Measurements from ENCODE around the gene MAP3K20. TPM values are rescaled to one million over a fixed set of nuclear protein-coding genes. Genes with fewer than 3 reads are reported as not detected.

Gene MAP3K20
- total and polyA plus RNA-seq, 10 of the 15 experiments (the other 5 are each of a cell fraction or from before 2014, with no cell fraction given) = 0.04 to 5.6 (median 2.3) TPM

DNA sequence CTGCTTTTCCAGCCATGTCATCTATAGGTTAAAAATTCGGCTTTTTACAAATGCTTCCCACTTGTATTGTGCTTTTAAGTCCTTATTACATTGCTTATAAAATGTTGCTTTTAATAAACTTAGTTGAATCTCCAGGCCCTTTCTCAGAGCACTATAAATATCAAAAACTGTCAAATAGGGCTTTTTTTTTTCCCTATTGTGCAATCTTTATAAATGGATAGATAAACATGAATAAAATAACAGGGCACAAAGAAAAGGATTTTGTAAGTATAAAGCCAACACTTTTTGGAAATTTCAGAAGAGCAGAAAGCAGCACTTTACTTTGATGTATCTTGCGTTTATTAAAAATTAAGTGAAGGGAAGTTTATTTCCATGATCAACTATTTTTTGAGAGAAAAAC lies 171.5 kb downstream of the MAP3K20 start:
- ChIA-PET SMC1A (ENCODE audit: uncharacterized antibody, unreplicated experiment) (no interaction called here), RAD21 (ENCODE audit: unreplicated experiment) (no interaction called here), POLR2A (no interaction called here), CTCF (no interaction called here)
- H3K27ac ChIP-seq (ENCODE audit: control insufficient read depth, insufficient read depth) = no peak overlapping the region
- in situ Hi-C loops (cut with MboI) = no loop called here
- H4K20me1 ChIP-seq (ENCODE audit: control insufficient read depth, insufficient read depth) = no peaks in the 10 kb centered on the region
- H3K27me3 ChIP-seq (replicated peaks in 1 of 2; ENCODE audit: control insufficient read depth in 2 of 2, insufficient read depth in 2 of 2, low read length in 1 of 2) = no peaks in the 10 kb centered on the region; a peak in 1 of 4 replicates
- DNase-seq (ENCODE audit: low read depth, low spot score) = no peak
- no peaks in the 10 kb centered on the region for H3K79me2 ChIP-seq (ENCODE audit: control insufficient read depth, insufficient read depth, low read length)
- no peaks in the 10 kb centered on the region for H3K36me3 ChIP-seq (ENCODE audit: control insufficient read depth in 2 of 2, insufficient read depth in 2 of 2, low read length in 1 of 2)
- H3K9me3 ChIP-seq (replicated peaks; ENCODE audit: control insufficient read depth, insufficient read depth, low read length) = no peaks in the 10 kb centered on the region
- H2AFZ ChIP-seq (ENCODE audit: control insufficient read depth, low read depth, low read length) = no peak overlapping the region
- H3K4me1 ChIP-seq (ENCODE audit: control insufficient read depth, insufficient read depth, low read length) = no peaks in the 10 kb centered on the region
- no peak overlapping the region for H3K9ac ChIP-seq (ENCODE audit: control insufficient read depth, insufficient read depth, low read length)
- H3K4me3 ChIP-seq = no peak overlapping the region
- no TSS peak for BruUV-seq (replicated peaks)
- 98% methylated on average over 2 of the region's 2 CpGs for WGBS (ENCODE audit: insufficient coverage, insufficient replicate concordance, low lambda C conversion rate, missing lambda C conversion rate)
- FAIRE-seq = no peak
- no peak overlapping the region for H3K4me2 ChIP-seq (ENCODE audit: control insufficient read depth, insufficient read depth)
- intact Hi-C loops (cut with micrococcal nuclease; ENCODE audit: unreplicated experiment) = no loop called here
- no peak for ATAC-seq
- TF ChIP-seq KAT2A (conservative IDR thresholded peaks at IDR 0.05; ENCODE audit: control insufficient read depth, low read depth, low read length) = no peak
- TF ChIP-seq, protein P1, sequence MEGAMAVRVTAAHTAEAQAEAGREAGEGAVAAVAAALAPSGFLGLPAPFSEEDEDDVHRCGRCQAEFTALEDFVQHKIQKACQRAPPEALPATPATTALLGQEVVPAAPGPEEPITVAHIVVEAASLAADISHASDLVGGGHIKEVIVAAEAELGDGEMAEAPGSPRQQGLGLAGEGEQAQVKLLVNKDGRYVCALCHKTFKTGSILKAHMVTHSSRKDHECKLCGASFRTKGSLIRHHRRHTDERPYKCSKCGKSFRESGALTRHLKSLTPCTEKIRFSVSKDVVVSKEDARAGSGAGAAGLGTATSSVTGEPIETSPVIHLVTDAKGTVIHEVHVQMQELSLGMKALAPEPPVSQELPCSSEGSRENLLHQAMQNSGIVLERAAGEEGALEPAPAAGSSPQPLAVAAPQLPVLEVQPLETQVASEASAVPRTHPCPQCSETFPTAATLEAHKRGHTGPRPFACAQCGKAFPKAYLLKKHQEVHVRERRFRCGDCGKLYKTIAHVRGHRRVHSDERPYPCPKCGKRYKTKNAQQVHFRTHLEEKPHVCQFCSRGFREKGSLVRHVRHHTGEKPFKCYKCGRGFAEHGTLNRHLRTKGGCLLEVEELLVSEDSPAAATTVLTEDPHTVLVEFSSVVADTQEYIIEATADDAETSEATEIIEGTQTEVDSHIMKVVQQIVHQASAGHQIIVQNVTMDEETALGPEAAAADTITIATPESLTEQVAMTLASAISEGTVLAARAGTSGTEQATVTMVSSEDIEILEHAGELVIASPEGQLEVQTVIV (IDR thresholded peaks at IDR 0.05; ENCODE audit: borderline replicate concordance, partially characterized antibody) = no peak
- TF ChIP-seq NFIC (IDR thresholded peaks at IDR 0.05; ENCODE audit: low read depth, low read length) = no peak
- no peak for TF ChIP-seq HCFC1 (IDR thresholded peaks at IDR 0.05; ENCODE audit: low read length)
- TF ChIP-seq SMC3 (IDR thresholded peaks at IDR 0.05; ENCODE audit: borderline replicate concordance, low read length) = no peak
- no peak for TF ChIP-seq SUZ12 (IDR thresholded peaks at IDR 0.05; ENCODE audit: unreplicated experiment)
- no peak for TF ChIP-seq PAX8 (IDR thresholded peaks at IDR 0.05)
- no peak for TF ChIP-seq TCF3 (IDR thresholded peaks at IDR 0.05; ENCODE audit: borderline replicate concordance, insufficient read depth, low read depth, low read length)
- TF ChIP-seq RCOR1 (conservative IDR thresholded peaks at IDR 0.05; ENCODE audit: low read depth, low read length) = no peak
- TF ChIP-seq CBX5 (IDR thresholded peaks at IDR 0.05; ENCODE audit: low read depth) = no peak
